WTC11 (cell line): Measurements from ENCODE around the gene PTPRN2. TPM values are rescaled to one million over a fixed set of nuclear protein-coding genes. Genes with fewer than 3 reads are reported as not detected.
"Not testable (repeated sequence)": the region's sequence is repeated elsewhere in the genome, so short reads cannot be mapped to it uniquely, and the experiment has no call there.

Experiments
- ATAC-seq: fragments of 200-7000 bp; cut with Tn5 transposase; 2 replicates; pipeline ENCODE4 v1.10.0; 2021; ENCODE audit warnings: mild to moderate bottlenecking, moderate library complexity
- CTCF ChIA-PET: fragments of 300-600 bp; sonication (Branson Sonifier 250); formaldehyde crosslinking; loops from one replicate; lab custom pipeline; 2021; ENCODE audit warnings: antibody characterized with exemption; lab: Charles Lee
- POLR2A ChIA-PET: fragments of 350-600 bp; sonication (Branson Sonifier 250); formaldehyde crosslinking; loops from one replicate; lab custom pipeline; 2021; ENCODE audit warnings: antibody characterized with exemption; lab: Charles Lee
- DNase-seq: peaks from one replicate; pipeline ENCODE4 v3.0.0; 2021; ENCODE audit warnings: low spot score
- H3K27ac Mint-ChIP-seq: 2 replicates; pipeline ENCODE4 v1.8.0; 2021; ENCODE audit warnings: mixed read lengths
- H3K27me3 Mint-ChIP-seq: 2 replicates; pipeline ENCODE4 v1.8.0; 2021; ENCODE audit warnings: low read depth, mild to moderate bottlenecking, moderate library complexity, mixed read lengths
- H3K36me3 Mint-ChIP-seq: 2 replicates; pipeline ENCODE4 v1.8.0; 2021; ENCODE audit warnings: mixed read lengths
- H3K4me1 Mint-ChIP-seq: 2 replicates; pipeline ENCODE4 v1.8.0; 2022; ENCODE audit warnings: mixed read lengths
- H3K4me3 Mint-ChIP-seq: 2 replicates; pipeline ENCODE4 v1.8.0; 2021; ENCODE audit warnings: mild to moderate bottlenecking, moderate library complexity, mixed read lengths
- H3K9me3 Mint-ChIP-seq: 2 replicates; pipeline ENCODE4 v1.8.0; 2021; ENCODE audit warnings: mixed read lengths
- AFF4 ChIP-seq: sonication (generic); formaldehyde crosslinking; IDR thresholded peaks from 2 replicates; pipeline ENCODE4 v1.8.1; 2023; ENCODE audit warnings: mild to moderate bottlenecking, missing genetic modification reagents, borderline replicate concordance
- ATF3 ChIP-seq: sonication (generic); formaldehyde crosslinking; conservative IDR thresholded peaks from 2 replicates; pipeline ENCODE4 v1.8.1; 2022; ENCODE audit warnings: mild to moderate bottlenecking, missing genetic modification reagents
- CREB1 ChIP-seq: sonication (generic); formaldehyde crosslinking; IDR thresholded peaks from 2 replicates; pipeline ENCODE4 v1.8.0; 2023; ENCODE audit warnings: mild to moderate bottlenecking, missing genetic modification reagents
- E2F4 ChIP-seq: sonication (generic); formaldehyde crosslinking; IDR thresholded peaks from 2 replicates; pipeline ENCODE4 v1.8.1; 2022; ENCODE audit warnings: low read depth, mild to moderate bottlenecking, moderate library complexity, missing genetic modification reagents, borderline replicate concordance
- ESRRA ChIP-seq: sonication (generic); formaldehyde crosslinking; IDR thresholded peaks from 2 replicates; pipeline ENCODE4 v1.8.1; 2022; ENCODE audit warnings: mild to moderate bottlenecking, missing genetic modification reagents, borderline replicate concordance
- ETV6 ChIP-seq: sonication (generic); formaldehyde crosslinking; IDR thresholded peaks from 2 replicates; pipeline ENCODE4 v1.8.1; 2022; ENCODE audit warnings: mild to moderate bottlenecking, missing genetic modification reagents
- GTF2I ChIP-seq: fragments of 250-450 bp; sonication (Bioruptor Pico); conservative IDR thresholded peaks from 2 replicates; pipeline ENCODE4 v1.4.0; 2021; ENCODE audit warnings: mild to moderate bottlenecking
- NR1H2 ChIP-seq: sonication (generic); formaldehyde crosslinking; IDR thresholded peaks from 2 replicates; pipeline ENCODE4 v1.9.0; 2021; ENCODE audit warnings: mild to moderate bottlenecking, moderate library complexity, missing genetic modification reagents
- PRRX2 ChIP-seq: fragments of 250-450 bp; sonication (Bioruptor Pico); IDR thresholded peaks from 2 replicates; pipeline ENCODE4 v1.8.0; 2021; ENCODE audit warnings: mild to moderate bottlenecking
- TEAD4 ChIP-seq: sonication (generic); formaldehyde crosslinking; IDR thresholded peaks from 2 replicates; pipeline ENCODE4 v1.8.0; 2022; ENCODE audit warnings: mild to moderate bottlenecking, missing genetic modification reagents
- ZMAT4 ChIP-seq: fragments of 250-450 bp; sonication (Bioruptor Pico); IDR thresholded peaks from 2 replicates; pipeline ENCODE4 v1.9.0; 2021; ENCODE audit warnings: mild to moderate bottlenecking
- ZNF121 ChIP-seq: sonication (generic); formaldehyde crosslinking; IDR thresholded peaks from 2 replicates; pipeline ENCODE4 v1.8.0; 2023; ENCODE audit warnings: missing genetic modification reagents
- ZNF138 ChIP-seq: sonication (generic); formaldehyde crosslinking; conservative IDR thresholded peaks from 2 replicates; pipeline ENCODE4 v1.8.1; 2022; ENCODE audit warnings: mild to moderate bottlenecking, moderate library complexity, missing genetic modification reagents
- ZNF281 ChIP-seq: sonication (generic); formaldehyde crosslinking; IDR thresholded peaks from 2 replicates; pipeline ENCODE4 v1.8.0; 2023; ENCODE audit warnings: mild to moderate bottlenecking, missing genetic modification reagents
- ZNF425 ChIP-seq: fragments of 250-450 bp; sonication (Bioruptor Pico); conservative IDR thresholded peaks from 2 replicates; pipeline ENCODE4 v1.9.0; 2021; ENCODE audit warnings: mild to moderate bottlenecking
- total RNA-seq: library from RNA; stranded (reverse); gene quantifications from 3 replicates; pipeline ENCODE4 v1.2.3, GENCODE V29; 2021
- TF ChIP-seq, protein P1 (sequence below): sonication (generic); formaldehyde crosslinking; IDR thresholded peaks from 2 replicates; pipeline ENCODE4 v1.8.1; 2023; ENCODE audit warnings: mild to moderate bottlenecking, missing genetic modification reagents

Gene PTPRN2
- total RNA-seq, 1 experiment from 2014 or later = 4.7 TPM

GRCh38 chr7:158034571-158034970 is 553.1 kb downstream of the PTPRN2 start (continued):
- TF ChIP-seq ESRRA (CRISPR knock-in tag) (no peak), PRRX2 (no peak), ZMAT4 (CRISPR knock-in tag) (no peak), CREB1 (no peak), AFF4 (CRISPR knock-in tag) (no peak), ZNF281 (no peak), ZNF121 (CRISPR knock-in tag) (no peak), ZNF138 (CRISPR knock-in tag) (no peak), E2F4 (CRISPR knock-in tag) (no peak)

DNA sequence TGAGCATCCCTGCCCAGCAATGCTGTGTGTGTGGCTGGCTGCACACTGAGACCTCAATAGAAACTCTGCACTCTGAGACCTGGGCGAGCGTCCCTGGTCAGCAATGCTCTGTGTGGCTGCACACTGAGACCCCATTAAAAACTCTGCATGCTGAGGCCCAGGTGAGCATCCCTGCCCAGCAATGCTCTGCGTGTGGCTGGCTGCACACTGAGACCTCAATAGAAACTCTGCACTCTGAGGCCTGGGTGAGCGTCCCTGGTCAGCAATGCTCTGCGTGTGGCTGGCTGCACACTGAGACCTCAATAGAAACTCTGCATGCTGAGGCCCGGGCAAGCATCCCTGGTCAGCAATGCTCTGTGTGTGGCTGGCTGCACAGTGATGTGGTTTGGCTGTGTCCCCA is 553.7 kb downstream of the PTPRN2 start:
- H3K4me3 Mint-ChIP-seq, H3K4me1 Mint-ChIP-seq, POLR2A ChIA-PET, H3K27ac Mint-ChIP-seq, CTCF ChIA-PET, DNase-seq, ATAC-seq: not testable (repeated sequence)
- H3K27me3 Mint-ChIP-seq = peaks cover 13% of the 10 kb centered on the region
- H3K9me3 Mint-ChIP-seq = peaks cover 71% of the 10 kb centered on the region
- H3K36me3 Mint-ChIP-seq = peaks cover 51% of the 10 kb centered on the region

- H3K27ac Mint-ChIP-seq = no peak overlapping the region
- TF ChIP-seq TEAD4 (CRISPR knock-in tag) (no peak), CREB1 (no peak), NR1H2 (CRISPR knock-in tag) (no peak), GTF2I (no peak), ETV6 (no peak), ZNF425 (no peak), ATF3 (CRISPR knock-in tag) (no peak)
- TF ChIP-seq, protein P1, sequence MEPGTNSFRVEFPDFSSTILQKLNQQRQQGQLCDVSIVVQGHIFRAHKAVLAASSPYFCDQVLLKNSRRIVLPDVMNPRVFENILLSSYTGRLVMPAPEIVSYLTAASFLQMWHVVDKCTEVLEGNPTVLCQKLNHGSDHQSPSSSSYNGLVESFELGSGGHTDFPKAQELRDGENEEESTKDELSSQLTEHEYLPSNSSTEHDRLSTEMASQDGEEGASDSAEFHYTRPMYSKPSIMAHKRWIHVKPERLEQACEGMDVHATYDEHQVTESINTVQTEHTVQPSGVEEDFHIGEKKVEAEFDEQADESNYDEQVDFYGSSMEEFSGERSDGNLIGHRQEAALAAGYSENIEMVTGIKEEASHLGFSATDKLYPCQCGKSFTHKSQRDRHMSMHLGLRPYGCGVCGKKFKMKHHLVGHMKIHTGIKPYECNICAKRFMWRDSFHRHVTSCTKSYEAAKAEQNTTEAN (CRISPR knock-in tag) = no peak
- ChIA-PET POLR2A (no interaction called here), CTCF (no interaction called here)
- H3K4me1 Mint-ChIP-seq = no peaks in the 10 kb centered on the region
- peaks cover 68% of the 10 kb centered on the region for H3K9me3 Mint-ChIP-seq
- H3K4me3 Mint-ChIP-seq = no peak overlapping the region
- ATAC-seq (no peak), DNase-seq (no peak)
- peaks cover 13% of the 10 kb centered on the region for H3K27me3 Mint-ChIP-seq
- peaks cover 50% of the 10 kb centered on the region for H3K36me3 Mint-ChIP-seq
These were observed 554.4 kb downstream of the PTPRN2 start for GRCh38 chr7:158033196-158033595.
